Measurements from ENCODE around the gene VSTM2B.

The VSTM2B gene

GRCh38 chr19:29586401-29586800 is 60.6 kb downstream of the VSTM2B start:
- ATAC-seq, result no peak
- no peak for TF ChIP-seq PATZ1 (CRISPR knock-in tag; IDR thresholded peaks at IDR 0.05; ENCODE audit: borderline replicate concordance)
- TF ChIP-seq CSDC2 (CRISPR knock-in tag; IDR thresholded peaks at IDR 0.05), result no peak
- no peak for TF ChIP-seq ZC3H10 (CRISPR knock-in tag; IDR thresholded peaks at IDR 0.05)
- no peak for TF ChIP-seq ISL1 (CRISPR knock-in tag; IDR thresholded peaks at IDR 0.05)
- no peak for TF ChIP-seq ZFP30 (CRISPR knock-in tag; IDR thresholded peaks at IDR 0.05)
- TF ChIP-seq ESRRG (CRISPR knock-in tag; IDR thresholded peaks at IDR 0.05), result no peak
- no peak for TF ChIP-seq GLIS3 (CRISPR knock-in tag; IDR thresholded peaks at IDR 0.05)
- TF ChIP-seq TOX (CRISPR knock-in tag; IDR thresholded peaks at IDR 0.05; ENCODE audit: borderline replicate concordance), result no peak
- no peak for TF ChIP-seq OSR1 (CRISPR knock-in tag; IDR thresholded peaks at IDR 0.05)
- no peak for TF ChIP-seq PPARA (CRISPR knock-in tag; IDR thresholded peaks at IDR 0.05; ENCODE audit: borderline replicate concordance)
- TF ChIP-seq CSRNP3 (CRISPR knock-in tag; IDR thresholded peaks at IDR 0.05), result no peak
- TF ChIP-seq ZNF70 (CRISPR knock-in tag; IDR thresholded peaks at IDR 0.05), result no peak
- no peak for TF ChIP-seq ZFP3 (CRISPR knock-in tag; IDR thresholded peaks at IDR 0.05)
- TF ChIP-seq SNAI2 (CRISPR knock-in tag; IDR thresholded peaks at IDR 0.05), result no peak
- TF ChIP-seq ARNTL (CRISPR knock-in tag; IDR thresholded peaks at IDR 0.05; ENCODE audit: borderline replicate concordance, low read depth), result no peak

- ATAC-seq, result no peak
- TF ChIP-seq PPARA (CRISPR knock-in tag; IDR thresholded peaks at IDR 0.05; ENCODE audit: borderline replicate concordance), result no peak
- no peak for TF ChIP-seq OSR1 (CRISPR knock-in tag; IDR thresholded peaks at IDR 0.05)
- TF ChIP-seq ZC3H10 (CRISPR knock-in tag; IDR thresholded peaks at IDR 0.05), result no peak
- no peak for TF ChIP-seq CSDC2 (CRISPR knock-in tag; IDR thresholded peaks at IDR 0.05)
- no peak for TF ChIP-seq TCF4 (CRISPR knock-in tag; IDR thresholded peaks at IDR 0.05; ENCODE audit: borderline replicate concordance)
- TF ChIP-seq ESRRG (CRISPR knock-in tag; IDR thresholded peaks at IDR 0.05), result no peak
- no peak for TF ChIP-seq SNAI2 (CRISPR knock-in tag; IDR thresholded peaks at IDR 0.05)
Observed at GRCh38 chr19:29587059-29587458, 61.3 kb downstream of the VSTM2B start.

GRCh38 chr19:29587518-29587986 is 61.8 kb downstream of the VSTM2B start:
- TF ChIP-seq ZFP3 (CRISPR knock-in tag; IDR thresholded peaks at IDR 0.05) (no peak), ZFP30 (CRISPR knock-in tag; IDR thresholded peaks at IDR 0.05) (no peak), ESRRG (CRISPR knock-in tag; IDR thresholded peaks at IDR 0.05) (no peak), CSRNP3 (CRISPR knock-in tag; IDR thresholded peaks at IDR 0.05) (no peak), TCF4 (CRISPR knock-in tag; IDR thresholded peaks at IDR 0.05; ENCODE audit: borderline replicate concordance) (no peak), SNAI2 (CRISPR knock-in tag; IDR thresholded peaks at IDR 0.05) (no peak), OSR1 (CRISPR knock-in tag; IDR thresholded peaks at IDR 0.05) (no peak), ZC3H10 (CRISPR knock-in tag; IDR thresholded peaks at IDR 0.05) (no peak), GLIS3 (CRISPR knock-in tag; IDR thresholded peaks at IDR 0.05) (no peak), CREB5 (CRISPR knock-in tag; IDR thresholded peaks at IDR 0.05; ENCODE audit: low read depth) (no peak), CSDC2 (CRISPR knock-in tag; IDR thresholded peaks at IDR 0.05) (no peak), PPARA (CRISPR knock-in tag; IDR thresholded peaks at IDR 0.05; ENCODE audit: borderline replicate concordance) (no peak), RARB (CRISPR knock-in tag; IDR thresholded peaks at IDR 0.05) (no peak), BACH2 (CRISPR knock-in tag; IDR thresholded peaks at IDR 0.05; ENCODE audit: borderline replicate concordance) (no peak), TSHZ2 (CRISPR knock-in tag; IDR thresholded peaks at IDR 0.05) (no peak), POU6F1 (CRISPR knock-in tag; IDR thresholded peaks at IDR 0.05; ENCODE audit: borderline replicate concordance, low read depth) (no peak), ZNF8 (CRISPR knock-in tag; IDR thresholded peaks at IDR 0.05) (no peak)
- ATAC-seq, result no peak

Measured in SK-N-SH treated with all-trans-retinoic acid at 6 μM for 48 hours (cell line).